Left kidney (tissue), 2 donors: ENCODE results near the gene GNAI3. TPM values are rescaled to one million over a fixed set of nuclear protein-coding genes. Genes with fewer than 3 reads are reported as not detected.

Experiments
- DNase-seq: peaks from one replicate; pipeline ENCODE4 v3.0.0-alpha.2; 2013
- polyA plus RNA-seq: library from polyadenylated mRNA; unstranded; fragments of 120-200 nt; gene quantifications from one replicate; pipeline ENCODE4 v1.2.1, GENCODE V29; 2013; ENCODE audit not compliant: insufficient read length

GNAI3 gene
- polyA plus RNA-seq, 1 donor: 13.1 TPM

GRCh38 chr1:109522026-109522425 is 26.4 kb upstream of the GNAI3 start:
- no peak for DNase-seq

DNA sequence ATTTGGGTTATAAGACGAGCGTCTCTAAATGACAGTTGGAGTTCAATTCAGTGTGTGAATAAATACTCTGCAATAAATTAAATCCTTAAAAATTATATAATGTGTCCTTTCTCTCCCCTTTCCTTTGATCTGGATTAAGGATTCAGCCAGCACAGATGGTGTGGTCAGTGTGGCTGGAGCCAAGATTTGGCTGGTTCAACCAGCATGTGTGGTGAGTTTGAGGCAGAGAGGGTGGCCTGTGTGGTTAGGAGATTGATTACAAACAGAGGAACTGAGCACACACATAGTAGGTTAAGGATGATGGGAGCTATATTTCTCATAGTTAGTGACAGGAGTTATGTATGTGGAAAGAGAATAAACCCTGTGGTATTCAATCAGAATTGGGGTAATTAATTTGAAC is 24.7 kb upstream of the GNAI3 start:
- DNase-seq: no peak

DNA sequence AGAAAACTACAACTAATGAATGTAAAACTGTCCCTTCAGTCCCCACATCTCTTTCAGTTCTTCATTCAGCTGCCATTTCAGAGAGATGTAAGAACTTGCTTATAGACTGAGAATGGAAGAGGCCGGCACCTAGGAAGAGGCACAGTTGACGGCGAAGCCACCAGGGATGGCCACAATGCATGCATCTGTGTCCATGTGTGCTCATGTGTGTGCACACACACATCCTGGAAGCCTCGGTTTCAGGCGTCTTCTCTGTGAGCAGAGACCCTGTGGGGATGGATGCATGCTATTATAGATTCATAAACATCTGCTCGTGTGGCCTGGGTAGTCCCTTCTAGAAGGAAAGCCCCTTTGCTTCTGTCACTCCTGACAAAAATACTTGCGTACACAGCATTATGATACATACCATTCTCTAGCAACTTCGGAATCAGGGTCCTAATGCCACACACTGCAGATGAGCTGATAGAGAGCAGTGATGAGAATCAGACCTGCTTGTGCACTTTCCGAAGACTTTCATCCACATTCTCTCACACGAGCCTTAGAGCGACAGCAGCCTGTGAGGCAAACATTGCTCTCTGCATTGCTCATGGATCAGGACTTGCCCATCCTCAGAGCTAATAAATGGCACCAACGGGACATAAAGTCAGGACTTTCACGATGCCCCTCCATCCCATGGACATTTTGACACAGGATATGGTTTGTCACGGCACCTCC is 21.2 kb upstream of the GNAI3 start:
- DNase-seq: no peak

DNA sequence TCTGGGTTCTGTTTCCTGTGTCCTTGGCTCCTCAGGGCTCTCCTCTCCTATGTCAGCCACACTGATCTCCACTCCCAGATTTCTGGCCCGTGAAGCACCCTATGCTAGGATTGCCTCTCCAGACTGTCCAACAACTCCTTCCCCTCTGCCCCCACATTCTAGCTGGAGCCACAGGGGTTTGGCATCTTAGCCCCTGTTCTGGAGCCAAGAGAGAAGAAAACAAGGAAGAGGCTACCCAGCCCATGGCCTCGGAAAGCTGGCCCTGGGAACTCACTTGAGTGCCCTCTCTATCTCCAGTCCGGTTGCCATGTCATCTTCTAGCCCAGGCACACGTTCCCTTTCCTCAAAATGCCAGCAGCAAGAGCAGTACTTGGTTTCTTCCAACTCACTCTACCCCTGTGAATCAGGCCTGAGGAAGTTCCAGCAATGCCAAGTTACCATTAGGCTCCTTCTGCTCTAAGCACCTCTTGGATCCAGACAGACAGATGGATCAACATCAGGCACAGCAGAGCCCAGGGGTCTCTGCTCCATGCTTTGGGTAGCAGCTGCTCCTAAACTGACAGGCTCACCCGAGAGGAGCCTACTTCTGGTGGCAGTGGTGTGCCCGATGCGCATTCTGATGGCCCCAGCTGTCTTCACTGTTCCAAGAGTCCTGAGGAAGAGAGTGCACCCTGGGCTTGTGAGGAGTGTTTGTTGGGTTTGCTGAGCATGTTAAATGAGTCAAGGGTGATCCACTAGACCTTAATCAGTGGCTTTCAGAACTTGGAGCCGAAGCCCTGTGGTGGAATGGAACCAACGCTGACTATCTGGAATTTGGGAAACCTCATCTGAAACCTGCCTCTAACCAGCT is 20.3 kb upstream of the GNAI3 start:
- DNase-seq: no peak

- DNase-seq: no peak
Measured at GRCh38 chr1:109528712-109529111, 19.7 kb upstream of the GNAI3 start.

DNA sequence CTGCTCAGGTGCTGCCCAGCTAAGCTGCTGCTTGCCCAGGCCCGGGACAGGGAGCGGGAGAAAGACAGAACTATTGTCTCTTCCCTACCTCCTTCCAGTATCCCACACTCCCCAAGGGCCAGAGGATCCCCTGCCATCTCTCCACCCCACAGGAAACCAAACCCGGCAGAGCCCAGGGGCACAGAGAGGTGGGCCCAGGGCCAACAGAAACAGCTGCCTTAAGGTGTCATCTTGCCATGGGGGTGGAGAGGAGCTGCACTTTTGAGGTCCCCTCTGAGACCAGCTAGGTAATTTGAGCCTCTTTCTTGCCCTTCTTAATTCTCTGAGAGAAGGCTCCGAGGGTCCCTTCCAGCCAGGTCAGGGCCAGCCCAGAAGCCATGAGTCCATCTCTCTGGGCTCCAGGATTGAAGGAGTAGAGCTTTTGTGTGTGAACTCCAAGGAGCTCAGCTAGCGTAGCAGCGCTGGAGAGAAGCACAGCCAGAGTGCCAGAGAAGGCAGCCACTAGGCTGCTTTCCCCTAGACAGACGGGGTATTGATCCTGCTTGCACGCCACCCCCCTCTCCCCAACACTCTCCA is 18.4 kb upstream of the GNAI3 start:
- DNase-seq: no peak

DNA sequence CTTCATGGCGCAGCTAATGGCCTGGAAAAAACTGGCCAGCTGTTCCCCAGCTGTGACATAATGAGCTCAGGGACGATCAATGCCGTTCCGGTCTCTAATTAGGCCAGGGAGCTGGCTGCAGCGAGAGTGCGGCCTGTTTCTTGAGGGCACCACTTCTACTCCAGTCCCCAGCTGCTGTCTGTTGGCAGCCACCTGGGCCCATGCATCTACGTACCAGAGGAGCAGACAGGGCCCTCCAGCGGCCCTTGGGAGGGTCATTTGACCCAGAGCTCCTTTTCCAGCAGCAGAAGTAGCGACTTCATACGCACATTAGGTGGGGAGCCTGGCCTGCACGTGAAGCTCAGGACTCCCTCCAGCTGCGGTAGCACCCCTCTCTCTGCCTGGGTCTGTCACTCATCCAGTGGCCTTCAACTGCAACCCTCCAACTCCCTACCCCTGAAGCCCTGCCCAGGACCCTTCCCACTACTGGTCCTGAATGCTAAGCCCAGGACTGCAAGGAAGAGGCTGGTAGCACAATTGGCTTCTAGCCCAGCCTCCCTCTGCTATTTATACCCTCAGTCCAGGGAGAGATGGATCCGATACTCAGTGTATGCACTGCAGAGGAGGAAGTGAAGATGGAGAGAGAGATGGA is 17.8 kb upstream of the GNAI3 start:
- no peak for DNase-seq

- no peak for DNase-seq
Measured at GRCh38 chr1:109531380-109531779, 17.0 kb upstream of the GNAI3 start.

DNA sequence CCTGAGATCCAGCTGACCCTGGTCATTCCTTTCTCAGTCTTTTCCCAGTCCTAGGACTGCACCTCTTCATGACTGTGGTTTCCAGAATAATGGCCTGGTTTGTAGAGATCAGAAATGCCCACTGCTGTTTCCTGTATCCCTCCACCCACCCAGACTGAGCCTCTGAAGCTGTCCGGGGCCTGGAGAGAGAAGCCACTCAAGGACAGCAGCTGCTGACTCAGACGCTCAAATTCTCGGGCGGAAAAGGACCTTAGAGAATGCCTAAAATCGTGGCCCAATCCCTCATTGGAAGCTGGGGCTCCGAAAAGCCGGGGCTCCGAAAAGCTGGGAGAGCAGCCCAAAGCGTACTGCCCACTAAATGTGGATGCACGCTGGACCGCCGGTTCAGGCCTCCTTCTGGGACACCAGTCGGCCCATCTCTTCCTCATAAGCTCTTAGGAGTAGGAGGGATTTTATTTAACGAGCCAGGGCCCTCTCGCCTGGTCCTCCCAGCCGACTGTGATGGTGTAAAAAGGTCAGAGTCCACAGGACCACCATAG is 16.5 kb upstream of the GNAI3 start:
- no peak for DNase-seq

DNA sequence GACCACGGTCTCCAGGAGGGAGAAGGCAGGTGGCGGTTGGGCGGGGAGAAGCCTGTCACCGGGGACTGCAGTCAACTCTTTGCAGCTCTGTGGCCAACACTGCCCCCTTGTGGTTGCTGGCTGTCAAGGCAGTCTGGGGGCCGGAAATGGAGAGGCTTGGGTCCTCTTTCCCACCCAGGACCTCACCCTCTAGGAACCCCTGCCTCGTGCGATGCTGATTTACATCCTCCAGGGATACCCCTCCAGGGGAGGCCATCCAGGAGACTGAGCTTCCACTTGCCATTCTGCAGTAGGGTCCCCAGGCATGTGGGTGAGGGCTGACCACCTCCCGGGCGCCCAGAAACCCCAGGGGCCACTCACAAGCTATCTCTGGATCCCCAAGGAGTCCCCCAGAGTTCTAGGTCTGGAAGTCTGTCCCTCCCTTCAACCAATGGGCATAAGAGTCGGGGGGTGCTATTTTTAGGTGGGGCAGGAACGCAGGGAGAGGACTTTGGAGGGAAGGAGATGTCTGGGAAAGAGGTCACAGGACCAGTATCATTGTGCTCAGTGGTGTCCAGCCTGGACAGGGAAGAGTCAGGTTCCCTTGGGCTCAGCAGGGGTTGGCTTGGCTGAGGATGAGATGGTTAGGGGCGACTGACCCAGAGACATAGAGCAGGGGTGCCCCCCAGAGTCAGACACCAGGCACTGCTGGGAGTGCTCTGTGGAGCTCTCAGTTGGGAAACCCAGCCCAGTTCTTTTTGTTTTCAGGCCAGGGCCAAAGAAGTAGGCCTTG is 15.9 kb upstream of the GNAI3 start:
- no peak for DNase-seq

DNA sequence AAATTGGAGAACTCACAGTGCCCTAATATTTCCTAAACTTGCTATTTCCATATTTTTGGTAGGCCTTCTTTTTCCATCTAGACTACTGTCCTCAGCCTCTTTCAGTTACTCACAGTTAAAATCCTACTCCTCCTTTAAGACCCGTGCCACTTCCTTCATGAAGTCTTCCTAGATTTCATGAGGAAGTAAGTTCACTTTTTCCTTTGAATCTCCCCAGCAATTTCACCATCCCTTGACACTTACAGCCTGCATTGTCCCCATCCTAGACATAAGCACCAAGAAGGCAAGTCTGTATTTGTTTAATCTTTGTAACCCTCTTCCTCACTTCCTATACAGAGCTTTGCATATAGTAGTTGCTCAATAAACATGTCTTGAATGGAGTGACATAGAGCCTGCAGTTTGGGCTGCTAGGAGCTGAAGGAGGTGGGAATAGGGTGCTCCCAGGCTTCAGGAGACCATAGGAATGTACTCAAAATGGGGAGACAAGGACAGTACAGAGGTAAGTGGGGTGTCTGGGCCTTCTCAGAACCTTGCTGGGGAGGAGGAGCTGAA is 14.0 kb upstream of the GNAI3 start:
- no peak for DNase-seq

DNA sequence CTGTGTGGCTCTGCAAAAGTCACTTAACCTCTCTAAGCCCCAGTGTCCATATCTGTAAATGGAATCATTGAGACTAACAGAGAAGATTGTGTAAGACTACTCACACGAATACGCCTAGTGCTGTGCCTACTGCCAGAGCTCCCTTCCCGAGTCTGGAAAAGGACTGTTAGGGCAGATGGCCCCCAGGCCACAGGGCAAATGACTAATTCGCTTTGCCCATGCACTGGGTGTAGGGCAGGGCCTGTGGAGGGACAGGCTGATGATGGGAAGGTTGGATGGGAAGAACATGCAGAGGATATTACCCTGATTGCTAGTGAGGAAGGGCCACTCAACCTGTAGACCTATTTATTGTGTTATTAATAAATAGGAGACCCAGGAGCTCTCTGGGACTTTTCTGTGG is 12.9 kb upstream of the GNAI3 start:
- DNase-seq: no peak

DNA sequence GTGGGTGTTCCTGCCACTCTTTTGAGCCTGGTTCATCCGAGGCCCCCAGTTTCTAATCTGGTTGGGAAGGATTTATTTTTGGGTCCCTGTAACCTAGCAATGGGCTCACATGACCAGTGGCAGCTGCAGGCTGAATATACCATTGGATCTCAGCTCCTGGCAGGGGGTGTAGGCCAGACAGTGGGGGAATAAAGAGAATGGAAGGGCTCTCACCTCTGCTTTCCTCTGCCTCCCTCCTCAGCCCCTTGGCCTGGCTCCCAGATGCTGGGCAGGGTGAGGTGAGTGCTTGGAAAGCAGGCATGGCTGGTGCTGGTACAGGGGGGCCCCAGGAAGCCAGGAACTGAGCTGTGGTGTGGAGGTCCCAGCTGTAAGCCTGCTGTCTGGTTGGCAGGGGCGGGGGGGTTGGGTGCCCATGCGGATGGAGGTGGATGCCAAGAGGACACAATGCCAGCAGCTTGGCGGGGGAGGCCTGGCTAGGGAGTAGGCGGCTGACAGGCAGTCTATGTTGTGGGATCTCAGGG is 12.4 kb upstream of the GNAI3 start:
- no peak for DNase-seq

GRCh38 chr1:109537450-109538178 is 10.8 kb upstream of the GNAI3 start:
- no peak for DNase-seq

DNA sequence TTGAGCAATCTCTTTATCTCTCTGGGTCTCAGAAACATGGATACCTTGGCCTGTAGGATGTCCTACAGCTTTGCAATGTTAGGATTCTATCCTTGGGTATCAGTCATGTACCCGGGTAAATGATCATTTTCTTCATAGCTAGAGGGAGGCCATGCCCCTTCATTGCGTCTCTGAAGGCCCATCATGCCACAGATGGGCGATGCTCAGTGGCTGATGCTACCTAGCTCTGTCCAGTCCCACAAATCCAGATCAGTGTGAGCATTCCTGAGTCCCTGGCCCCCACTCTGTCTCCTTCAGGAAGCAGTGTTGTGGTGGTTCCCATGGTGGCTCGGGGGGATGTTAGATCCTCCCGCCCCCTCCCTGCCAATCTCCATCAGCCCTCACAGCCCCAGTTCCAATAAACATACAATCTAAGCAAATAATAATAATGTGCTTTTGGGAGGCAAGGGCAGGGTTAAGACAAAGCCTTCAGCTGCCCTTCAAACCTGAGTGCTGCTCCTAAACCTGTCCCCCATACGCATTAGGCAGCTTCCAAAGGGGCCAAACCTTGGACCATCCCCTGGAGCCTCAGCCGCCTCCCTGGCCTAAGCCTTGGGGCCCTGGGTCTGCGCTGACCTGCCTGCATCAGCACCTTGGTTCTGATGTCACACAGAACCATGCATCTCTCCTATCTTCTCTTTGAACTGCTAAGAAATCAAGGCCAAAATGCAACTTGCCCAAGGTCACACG is 9.4 kb upstream of the GNAI3 start:
- no peak for DNase-seq

- DNase-seq: no peak
Measured at GRCh38 chr1:109539676-109540075, 8.7 kb upstream of the GNAI3 start, which contains the start of gene GPR61. Gene GPR61 (plus strand): TSS chr1:109539872. CDS start chr1:109543023, 3,151 bp downstream.

GRCh38 chr1:109541102-109541501 is 7.3 kb upstream of the GNAI3 start:
- DNase-seq: no peak

DNA sequence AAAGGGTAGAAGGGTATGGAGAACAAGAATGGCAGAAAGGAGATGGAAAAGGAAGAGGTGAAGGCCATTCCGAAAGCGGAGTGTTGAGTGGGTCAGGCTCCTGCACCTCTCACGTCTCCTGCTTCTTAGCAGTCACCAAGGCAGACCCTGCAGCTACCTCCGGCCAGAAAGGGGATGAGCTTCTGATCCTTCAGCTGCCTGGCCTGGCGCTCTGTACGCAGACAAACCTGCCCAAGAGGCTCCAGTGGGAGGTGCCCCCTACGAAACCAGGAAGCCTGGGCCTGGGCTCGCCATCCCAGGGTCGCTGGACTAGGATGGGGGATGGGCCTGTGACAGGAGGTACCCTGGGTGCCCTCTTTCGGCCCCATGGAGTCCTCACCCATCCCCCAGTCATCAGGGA is 5.8 kb upstream of the GNAI3 start:
- DNase-seq: no peak

GRCh38 chr1:109543283-109543987 is 5.0 kb upstream of the GNAI3 start:
- DNase-seq: no peak
